WTC11 (cell line): Measurements from ENCODE around the gene ELP5. TPM values are rescaled to one million over a fixed set of nuclear protein-coding genes. Genes with fewer than 3 reads are reported as not detected.
A peak's percentile ranks its signal among the peaks of the same experiment; 100 is the strongest.

ENCODE experiments used
- ATAC-seq: fragments of 200-7000 bp; cut with Tn5 transposase; 2 replicates; pipeline ENCODE4 v1.10.0; 2021; ENCODE audit warnings: mild to moderate bottlenecking, moderate library complexity
- CTCF ChIA-PET: fragments of 300-600 bp; sonication (Branson Sonifier 250); formaldehyde crosslinking; loops from one replicate; lab custom pipeline; 2021; ENCODE audit warnings: antibody characterized with exemption; lab: Charles Lee
- POLR2A ChIA-PET: fragments of 350-600 bp; sonication (Branson Sonifier 250); formaldehyde crosslinking; loops from one replicate; lab custom pipeline; 2021; ENCODE audit warnings: antibody characterized with exemption; lab: Charles Lee
- DNase-seq: peaks from one replicate; pipeline ENCODE4 v3.0.0; 2021; ENCODE audit warnings: low spot score
- H3K27ac Mint-ChIP-seq: 2 replicates; pipeline ENCODE4 v1.8.0; 2021; ENCODE audit warnings: mixed read lengths
- H3K27me3 Mint-ChIP-seq: 2 replicates; pipeline ENCODE4 v1.8.0; 2021; ENCODE audit warnings: low read depth, mild to moderate bottlenecking, moderate library complexity, mixed read lengths
- H3K36me3 Mint-ChIP-seq: 2 replicates; pipeline ENCODE4 v1.8.0; 2021; ENCODE audit warnings: mixed read lengths
- H3K4me1 Mint-ChIP-seq: 2 replicates; pipeline ENCODE4 v1.8.0; 2022; ENCODE audit warnings: mixed read lengths
- H3K4me3 Mint-ChIP-seq: 2 replicates; pipeline ENCODE4 v1.8.0; 2021; ENCODE audit warnings: mild to moderate bottlenecking, moderate library complexity, mixed read lengths
- H3K9me3 Mint-ChIP-seq: 2 replicates; pipeline ENCODE4 v1.8.0; 2021; ENCODE audit warnings: mixed read lengths
- CREM ChIP-seq: sonication (generic); formaldehyde crosslinking; IDR thresholded peaks from 2 replicates; pipeline ENCODE4 v1.8.1; 2022; ENCODE audit warnings: mild to moderate bottlenecking, missing genetic modification reagents, moderate library complexity
- ESRRA ChIP-seq: sonication (generic); formaldehyde crosslinking; IDR thresholded peaks from 2 replicates; pipeline ENCODE4 v1.8.1; 2022; ENCODE audit warnings: mild to moderate bottlenecking, missing genetic modification reagents, borderline replicate concordance
- ETV6 ChIP-seq: sonication (generic); formaldehyde crosslinking; IDR thresholded peaks from 2 replicates; pipeline ENCODE4 v1.8.1; 2022; ENCODE audit warnings: mild to moderate bottlenecking, missing genetic modification reagents
- FOXJ3 ChIP-seq: sonication (generic); formaldehyde crosslinking; IDR thresholded peaks from 2 replicates; pipeline ENCODE4 v1.9.0; 2021; ENCODE audit warnings: missing genetic modification reagents, mild to moderate bottlenecking, borderline replicate concordance
- FOXP1 ChIP-seq: sonication (generic); formaldehyde crosslinking; IDR thresholded peaks from 2 replicates; pipeline ENCODE4 v1.8.0; 2022; ENCODE audit warnings: missing genetic modification reagents, mild to moderate bottlenecking, moderate library complexity, borderline replicate concordance
- NFE2L1 ChIP-seq: sonication (generic); formaldehyde crosslinking; IDR thresholded peaks from 2 replicates; pipeline ENCODE4 v1.8.1; 2023; ENCODE audit warnings: missing genetic modification reagents
- SMAD4 ChIP-seq: sonication (generic); formaldehyde crosslinking; IDR thresholded peaks from 2 replicates; pipeline ENCODE4 v1.8.0; 2022; ENCODE audit warnings: mild to moderate bottlenecking, missing genetic modification reagents
- TCF7 ChIP-seq: sonication (generic); formaldehyde crosslinking; IDR thresholded peaks from 2 replicates; pipeline ENCODE4 v1.8.0; 2022; ENCODE audit warnings: mild to moderate bottlenecking, low read depth, missing genetic modification reagents, moderate library complexity
- TP53 ChIP-seq: sonication (generic); formaldehyde crosslinking; IDR thresholded peaks from 2 replicates; pipeline ENCODE4 v1.8.1; 2023; ENCODE audit warnings: mild to moderate bottlenecking, missing genetic modification reagents
- ZNF317 ChIP-seq: sonication (generic); formaldehyde crosslinking; IDR thresholded peaks from 2 replicates; pipeline ENCODE4 v1.8.1; 2023; ENCODE audit warnings: low read depth, mild to moderate bottlenecking, moderate library complexity, missing genetic modification reagents, borderline replicate concordance
- ZNF423 ChIP-seq: fragments of 250-450 bp; sonication (Bioruptor Pico); IDR thresholded peaks from 2 replicates; pipeline ENCODE4 v2.1.2; 2022; ENCODE audit warnings: mild to moderate bottlenecking, moderate library complexity
- ZNF671 ChIP-seq: fragments of 250-450 bp; sonication (Bioruptor Pico); IDR thresholded peaks from 2 replicates; pipeline ENCODE4 v1.8.0; 2021; ENCODE audit warnings: mild to moderate bottlenecking
- total RNA-seq: library from RNA; stranded (reverse); gene quantifications from 3 replicates; pipeline ENCODE4 v1.2.3, GENCODE V29; 2021
- TF ChIP-seq, protein P1 (sequence below): fragments of 250-450 bp; sonication (Bioruptor Pico); conservative IDR thresholded peaks from 2 replicates; pipeline ENCODE4 v1.9.0; 2021; ENCODE audit warnings: mild to moderate bottlenecking
- TF ChIP-seq, protein P2 (sequence below): sonication (generic); formaldehyde crosslinking; IDR thresholded peaks from 2 replicates; pipeline ENCODE4 v1.8.0; 2023; ENCODE audit warnings: missing genetic modification reagents
- TF ChIP-seq, protein P3 (sequence below): fragments of 250-450 bp; sonication (Bioruptor Pico); IDR thresholded peaks from 2 replicates; pipeline ENCODE4 v1.9.0; 2021; ENCODE audit warnings: mild to moderate bottlenecking
- TF ChIP-seq, protein P4 (sequence below): fragments of 250-450 bp; sonication (Bioruptor Pico); IDR thresholded peaks from 2 replicates; pipeline ENCODE4 v1.9.0; 2021; ENCODE audit warnings: mild to moderate bottlenecking, borderline replicate concordance
- TF ChIP-seq, protein P5 (sequence below): fragments of 200-600 bp; IDR thresholded peaks from 2 replicates; pipeline ENCODE4 v1.8.0; 2022; ENCODE audit warnings: antibody characterized with exemption

Gene ELP5
- total RNA-seq, 1 experiment from 2014 or later: 101 TPM

DNA sequence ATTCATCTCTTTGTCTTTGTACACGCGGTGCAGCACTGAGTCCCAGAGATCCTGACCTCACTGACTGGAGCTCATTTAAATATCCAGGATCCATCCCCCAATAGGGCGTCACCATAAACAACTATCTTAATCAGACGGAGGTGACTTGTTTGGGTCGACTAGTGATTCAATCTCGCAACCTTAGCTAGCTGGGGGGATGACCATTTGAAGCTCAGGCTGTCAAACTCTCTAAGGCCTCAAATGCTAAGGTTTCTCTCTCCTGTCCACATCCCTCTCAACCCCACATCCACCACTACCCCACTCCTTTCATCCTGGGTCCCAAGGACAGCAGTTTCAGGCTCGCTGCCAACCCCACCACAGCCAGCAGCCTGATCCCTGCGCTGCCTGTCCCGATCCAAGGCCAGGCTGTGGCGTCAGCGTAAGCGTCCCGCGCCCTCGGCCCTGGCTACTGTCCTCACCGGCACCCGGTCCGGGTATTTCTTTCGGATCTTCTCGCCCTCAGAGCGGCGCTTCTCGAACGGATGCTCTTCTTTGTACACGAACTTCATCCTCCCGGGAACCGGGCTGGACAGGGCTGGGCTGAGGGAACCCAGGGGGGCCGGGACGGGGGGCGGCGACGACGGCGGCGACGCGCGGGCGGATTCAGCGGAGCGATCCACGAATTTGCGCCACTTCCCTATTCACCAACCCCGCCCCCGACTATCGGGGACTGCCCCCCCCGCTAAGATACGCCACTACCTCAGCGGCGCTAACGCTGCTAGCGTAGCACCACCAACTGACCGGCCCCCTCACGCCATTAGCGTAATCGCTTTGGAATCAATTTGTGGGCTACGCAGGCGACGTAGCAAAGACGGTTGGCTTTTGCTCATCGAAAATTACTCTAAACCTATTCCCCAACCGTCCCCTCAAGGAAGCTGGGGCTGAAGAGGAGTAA is 10.0 kb upstream of the ELP5 start, which contains the start of gene GABARAP (continued):
- TF ChIP-seq, protein P1, sequence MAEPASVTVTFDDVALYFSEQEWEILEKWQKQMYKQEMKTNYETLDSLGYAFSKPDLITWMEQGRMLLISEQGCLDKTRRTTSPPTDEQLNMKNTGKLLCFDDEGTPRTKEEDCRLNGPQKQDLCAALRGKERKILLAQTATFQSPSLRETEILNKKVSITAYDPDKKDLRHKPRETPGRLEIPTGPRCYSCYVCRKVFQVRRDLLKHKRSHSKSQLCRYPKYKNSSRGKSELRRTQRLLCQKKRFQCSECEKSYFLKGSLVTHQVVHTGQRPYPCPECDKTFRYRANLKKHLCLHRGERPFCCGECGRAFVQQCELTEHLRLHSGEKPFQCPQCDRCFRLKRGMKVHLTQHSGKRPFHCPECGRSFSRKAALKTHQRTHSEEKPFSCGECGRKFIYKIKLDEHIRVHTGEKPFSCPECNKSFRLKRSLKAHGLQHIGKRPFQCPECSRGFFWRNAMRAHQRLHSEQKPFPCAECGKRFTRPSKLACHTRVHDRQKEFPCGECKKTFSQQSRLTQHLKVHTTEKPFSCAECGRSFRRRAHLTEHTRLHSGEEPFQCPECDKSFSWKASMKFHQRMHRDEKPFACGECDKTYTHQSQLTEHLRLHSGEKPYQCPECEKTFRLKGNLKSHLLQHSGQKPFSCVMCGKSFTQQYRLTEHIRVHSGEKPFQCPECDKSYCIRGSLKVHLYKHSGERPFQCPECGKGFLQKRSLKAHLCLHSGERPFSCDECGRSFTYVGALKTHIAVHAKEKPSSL (CRISPR knock-in tag): no peak

DNA sequence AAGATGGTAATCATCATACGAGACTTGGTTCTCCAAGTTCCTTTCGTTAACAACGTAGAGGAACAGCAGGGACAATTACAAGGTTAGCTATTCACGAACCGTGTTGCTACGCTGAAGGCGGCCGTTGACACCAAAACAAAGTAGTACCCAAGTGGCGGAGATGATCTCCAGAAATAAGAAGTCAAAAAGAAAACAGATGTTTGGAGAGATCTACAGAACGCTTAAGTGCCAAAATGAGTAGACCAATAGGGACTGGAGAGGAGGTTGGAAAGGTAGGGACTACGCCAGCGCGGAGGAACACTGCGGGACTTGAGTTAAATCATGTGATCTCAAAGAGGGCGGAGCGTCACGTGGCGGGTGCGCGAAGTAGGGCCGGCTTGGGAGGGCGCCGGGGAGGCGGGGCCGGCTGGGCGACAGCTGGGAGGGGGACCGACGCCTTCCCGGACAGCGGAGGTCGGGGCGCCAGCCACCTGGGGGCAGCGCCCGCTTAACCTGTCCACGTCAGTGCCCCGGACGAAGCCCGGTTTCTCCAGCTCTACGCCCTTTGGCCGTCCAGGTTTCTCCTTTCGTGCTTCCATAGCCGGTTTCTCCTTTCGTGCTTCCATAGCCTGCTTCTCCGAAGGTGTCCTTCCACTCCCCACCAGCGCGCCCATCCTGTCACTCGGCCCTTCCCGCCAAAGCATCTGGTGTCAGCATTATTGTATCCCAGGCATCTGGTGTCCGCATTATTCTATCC is 9.1 kb upstream of the ELP5 start:
- Mint-ChIP-seq H3K27ac (peak overlapping the region; percentile 99), H3K36me3 (peaks cover 33% of the 10 kb centered on the region), H3K4me1 (peaks cover 33% of the 10 kb centered on the region), H3K27me3 (no peaks in the 10 kb centered on the region), H3K4me3 (peak overlapping the region; percentile 90), H3K9me3 (no peaks in the 10 kb centered on the region)
- DNase-seq: peak; percentile 96
- ChIA-PET POLR2A (interaction anchor here (0.9 to 2.3 kb wide), 8 partner anchors 9 to 51 kb away, joined by 3 to 8 read pairs (median 4); partner anchors contain the start of genes ACADVL, CTDNEP1, DLG4 and ELP5), CTCF (interaction anchor here (0.5 to 3.4 kb wide), 11 partner anchors 23 to 309 kb away, joined by 3 to 21 read pairs (median 5); partner anchors contain the start of genes ACADVL, DLG4, NEURL4 and SLC2A4)
- ATAC-seq: peak; percentile 14
- TF ChIP-seq FOXJ3: no peak
- peak; percentile 52; the same call in 1 of the 2 replicates for TF ChIP-seq TP53
- no peak for TF ChIP-seq ZNF671
- TF ChIP-seq CREM (CRISPR knock-in tag): no peak
- TF ChIP-seq, protein P2, sequence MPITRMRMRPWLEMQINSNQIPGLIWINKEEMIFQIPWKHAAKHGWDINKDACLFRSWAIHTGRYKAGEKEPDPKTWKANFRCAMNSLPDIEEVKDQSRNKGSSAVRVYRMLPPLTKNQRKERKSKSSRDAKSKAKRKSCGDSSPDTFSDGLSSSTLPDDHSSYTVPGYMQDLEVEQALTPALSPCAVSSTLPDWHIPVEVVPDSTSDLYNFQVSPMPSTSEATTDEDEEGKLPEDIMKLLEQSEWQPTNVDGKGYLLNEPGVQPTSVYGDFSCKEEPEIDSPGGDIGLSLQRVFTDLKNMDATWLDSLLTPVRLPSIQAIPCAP: no peak
- TF ChIP-seq, protein P1 (CRISPR knock-in tag): peak; percentile 82
- peak; percentile 29; the same call in 1 of the 2 replicates for TF ChIP-seq ZNF423
- no peak for TF ChIP-seq SMAD4
- TF ChIP-seq, protein P3, sequence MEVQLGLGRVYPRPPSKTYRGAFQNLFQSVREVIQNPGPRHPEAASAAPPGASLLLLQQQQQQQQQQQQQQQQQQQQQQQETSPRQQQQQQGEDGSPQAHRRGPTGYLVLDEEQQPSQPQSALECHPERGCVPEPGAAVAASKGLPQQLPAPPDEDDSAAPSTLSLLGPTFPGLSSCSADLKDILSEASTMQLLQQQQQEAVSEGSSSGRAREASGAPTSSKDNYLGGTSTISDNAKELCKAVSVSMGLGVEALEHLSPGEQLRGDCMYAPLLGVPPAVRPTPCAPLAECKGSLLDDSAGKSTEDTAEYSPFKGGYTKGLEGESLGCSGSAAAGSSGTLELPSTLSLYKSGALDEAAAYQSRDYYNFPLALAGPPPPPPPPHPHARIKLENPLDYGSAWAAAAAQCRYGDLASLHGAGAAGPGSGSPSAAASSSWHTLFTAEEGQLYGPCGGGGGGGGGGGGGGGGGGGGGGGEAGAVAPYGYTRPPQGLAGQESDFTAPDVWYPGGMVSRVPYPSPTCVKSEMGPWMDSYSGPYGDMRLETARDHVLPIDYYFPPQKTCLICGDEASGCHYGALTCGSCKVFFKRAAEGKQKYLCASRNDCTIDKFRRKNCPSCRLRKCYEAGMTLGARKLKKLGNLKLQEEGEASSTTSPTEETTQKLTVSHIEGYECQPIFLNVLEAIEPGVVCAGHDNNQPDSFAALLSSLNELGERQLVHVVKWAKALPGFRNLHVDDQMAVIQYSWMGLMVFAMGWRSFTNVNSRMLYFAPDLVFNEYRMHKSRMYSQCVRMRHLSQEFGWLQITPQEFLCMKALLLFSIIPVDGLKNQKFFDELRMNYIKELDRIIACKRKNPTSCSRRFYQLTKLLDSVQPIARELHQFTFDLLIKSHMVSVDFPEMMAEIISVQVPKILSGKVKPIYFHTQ (CRISPR knock-in tag): peak; percentile 66; the same call in 1 of the 2 replicates
- TF ChIP-seq NFE2L1: peak; percentile 74
- TF ChIP-seq ESRRA (CRISPR knock-in tag): no peak
- TF ChIP-seq TCF7: no peak
- peak; percentile 89 for TF ChIP-seq FOXP1 (CRISPR knock-in tag)
- no peak for TF ChIP-seq ZNF317
- TF ChIP-seq, protein P4, sequence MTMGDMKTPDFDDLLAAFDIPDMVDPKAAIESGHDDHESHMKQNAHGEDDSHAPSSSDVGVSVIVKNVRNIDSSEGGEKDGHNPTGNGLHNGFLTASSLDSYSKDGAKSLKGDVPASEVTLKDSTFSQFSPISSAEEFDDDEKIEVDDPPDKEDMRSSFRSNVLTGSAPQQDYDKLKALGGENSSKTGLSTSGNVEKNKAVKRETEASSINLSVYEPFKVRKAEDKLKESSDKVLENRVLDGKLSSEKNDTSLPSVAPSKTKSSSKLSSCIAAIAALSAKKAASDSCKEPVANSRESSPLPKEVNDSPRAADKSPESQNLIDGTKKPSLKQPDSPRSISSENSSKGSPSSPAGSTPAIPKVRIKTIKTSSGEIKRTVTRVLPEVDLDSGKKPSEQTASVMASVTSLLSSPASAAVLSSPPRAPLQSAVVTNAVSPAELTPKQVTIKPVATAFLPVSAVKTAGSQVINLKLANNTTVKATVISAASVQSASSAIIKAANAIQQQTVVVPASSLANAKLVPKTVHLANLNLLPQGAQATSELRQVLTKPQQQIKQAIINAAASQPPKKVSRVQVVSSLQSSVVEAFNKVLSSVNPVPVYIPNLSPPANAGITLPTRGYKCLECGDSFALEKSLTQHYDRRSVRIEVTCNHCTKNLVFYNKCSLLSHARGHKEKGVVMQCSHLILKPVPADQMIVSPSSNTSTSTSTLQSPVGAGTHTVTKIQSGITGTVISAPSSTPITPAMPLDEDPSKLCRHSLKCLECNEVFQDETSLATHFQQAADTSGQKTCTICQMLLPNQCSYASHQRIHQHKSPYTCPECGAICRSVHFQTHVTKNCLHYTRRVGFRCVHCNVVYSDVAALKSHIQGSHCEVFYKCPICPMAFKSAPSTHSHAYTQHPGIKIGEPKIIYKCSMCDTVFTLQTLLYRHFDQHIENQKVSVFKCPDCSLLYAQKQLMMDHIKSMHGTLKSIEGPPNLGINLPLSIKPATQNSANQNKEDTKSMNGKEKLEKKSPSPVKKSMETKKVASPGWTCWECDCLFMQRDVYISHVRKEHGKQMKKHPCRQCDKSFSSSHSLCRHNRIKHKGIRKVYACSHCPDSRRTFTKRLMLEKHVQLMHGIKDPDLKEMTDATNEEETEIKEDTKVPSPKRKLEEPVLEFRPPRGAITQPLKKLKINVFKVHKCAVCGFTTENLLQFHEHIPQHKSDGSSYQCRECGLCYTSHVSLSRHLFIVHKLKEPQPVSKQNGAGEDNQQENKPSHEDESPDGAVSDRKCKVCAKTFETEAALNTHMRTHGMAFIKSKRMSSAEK: peak; percentile 85; the same call in 1 of the 2 replicates
- TF ChIP-seq, protein P5, sequence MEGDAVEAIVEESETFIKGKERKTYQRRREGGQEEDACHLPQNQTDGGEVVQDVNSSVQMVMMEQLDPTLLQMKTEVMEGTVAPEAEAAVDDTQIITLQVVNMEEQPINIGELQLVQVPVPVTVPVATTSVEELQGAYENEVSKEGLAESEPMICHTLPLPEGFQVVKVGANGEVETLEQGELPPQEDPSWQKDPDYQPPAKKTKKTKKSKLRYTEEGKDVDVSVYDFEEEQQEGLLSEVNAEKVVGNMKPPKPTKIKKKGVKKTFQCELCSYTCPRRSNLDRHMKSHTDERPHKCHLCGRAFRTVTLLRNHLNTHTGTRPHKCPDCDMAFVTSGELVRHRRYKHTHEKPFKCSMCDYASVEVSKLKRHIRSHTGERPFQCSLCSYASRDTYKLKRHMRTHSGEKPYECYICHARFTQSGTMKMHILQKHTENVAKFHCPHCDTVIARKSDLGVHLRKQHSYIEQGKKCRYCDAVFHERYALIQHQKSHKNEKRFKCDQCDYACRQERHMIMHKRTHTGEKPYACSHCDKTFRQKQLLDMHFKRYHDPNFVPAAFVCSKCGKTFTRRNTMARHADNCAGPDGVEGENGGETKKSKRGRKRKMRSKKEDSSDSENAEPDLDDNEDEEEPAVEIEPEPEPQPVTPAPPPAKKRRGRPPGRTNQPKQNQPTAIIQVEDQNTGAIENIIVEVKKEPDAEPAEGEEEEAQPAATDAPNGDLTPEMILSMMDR: no peak
- TF ChIP-seq ETV6 (CRISPR knock-in tag): 0 out of 2 replicates have a peak, but pooled peaks have one; percentile 15
